PC-9 (cell line): ENCODE results near the gene VAV2.

Experiments used
- EZH2 ChIP-seq: fragments of 200-600 bp; sonication (generic); IDR thresholded peaks from 2 replicates; pipeline ENCODE4 v1.8.0; 2017; ENCODE audit warnings: antibody characterized with exemption, low read depth
- TF ChIP-seq, protein P1 (sequence below): fragments of 200-600 bp; sonication (generic); conservative IDR thresholded peaks from 2 replicates; pipeline ENCODE4 v1.6.1; 2017; ENCODE audit warnings: mixed run types, antibody characterized with exemption, mild to moderate bottlenecking, moderate library complexity

DNA sequence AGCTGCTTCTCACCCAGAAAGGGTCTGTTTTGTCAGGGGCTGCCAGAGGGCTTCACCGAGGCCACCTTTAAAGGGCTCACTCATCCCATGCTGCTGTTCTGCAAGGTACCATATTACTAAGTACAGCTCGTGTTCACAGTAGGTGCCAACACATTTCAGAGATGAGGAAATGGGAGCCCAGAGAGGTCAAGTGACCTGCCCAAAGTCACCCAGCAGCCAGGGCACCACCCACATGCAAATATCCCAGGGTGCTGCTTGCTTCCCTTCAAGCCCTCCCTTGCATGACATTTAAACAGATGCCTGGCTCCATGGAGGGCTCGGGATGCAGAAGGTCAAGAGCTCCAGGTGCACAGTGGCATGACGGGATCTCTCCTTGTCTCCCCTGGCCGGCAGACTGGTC lies 130.4 kb downstream of the VAV2 start:
- TF ChIP-seq, protein P1, sequence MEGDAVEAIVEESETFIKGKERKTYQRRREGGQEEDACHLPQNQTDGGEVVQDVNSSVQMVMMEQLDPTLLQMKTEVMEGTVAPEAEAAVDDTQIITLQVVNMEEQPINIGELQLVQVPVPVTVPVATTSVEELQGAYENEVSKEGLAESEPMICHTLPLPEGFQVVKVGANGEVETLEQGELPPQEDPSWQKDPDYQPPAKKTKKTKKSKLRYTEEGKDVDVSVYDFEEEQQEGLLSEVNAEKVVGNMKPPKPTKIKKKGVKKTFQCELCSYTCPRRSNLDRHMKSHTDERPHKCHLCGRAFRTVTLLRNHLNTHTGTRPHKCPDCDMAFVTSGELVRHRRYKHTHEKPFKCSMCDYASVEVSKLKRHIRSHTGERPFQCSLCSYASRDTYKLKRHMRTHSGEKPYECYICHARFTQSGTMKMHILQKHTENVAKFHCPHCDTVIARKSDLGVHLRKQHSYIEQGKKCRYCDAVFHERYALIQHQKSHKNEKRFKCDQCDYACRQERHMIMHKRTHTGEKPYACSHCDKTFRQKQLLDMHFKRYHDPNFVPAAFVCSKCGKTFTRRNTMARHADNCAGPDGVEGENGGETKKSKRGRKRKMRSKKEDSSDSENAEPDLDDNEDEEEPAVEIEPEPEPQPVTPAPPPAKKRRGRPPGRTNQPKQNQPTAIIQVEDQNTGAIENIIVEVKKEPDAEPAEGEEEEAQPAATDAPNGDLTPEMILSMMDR: no peak
- no peak for TF ChIP-seq EZH2
